Measurements from ENCODE around the gene STK32B.

DNA sequence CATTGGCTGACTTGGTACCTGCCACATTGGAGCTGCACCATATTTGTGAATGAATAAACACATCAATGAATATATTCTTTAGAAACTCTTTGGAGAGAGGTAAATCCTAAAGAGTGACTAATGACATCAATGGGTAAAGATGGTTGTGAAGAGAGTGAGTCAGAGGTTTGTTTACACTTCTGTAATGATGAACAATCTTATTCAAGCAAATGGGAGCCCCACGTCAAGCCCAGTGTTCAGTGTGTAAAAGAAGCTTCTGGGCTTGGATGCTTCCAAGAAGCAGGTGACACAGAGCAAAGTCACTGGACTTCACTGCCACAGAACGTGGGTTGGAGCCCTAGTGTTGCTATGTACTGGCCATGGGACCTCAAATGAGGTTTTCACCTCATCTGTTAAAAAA, 319.0 kb downstream of the STK32B start:
- TF ChIP-seq, protein P1, sequence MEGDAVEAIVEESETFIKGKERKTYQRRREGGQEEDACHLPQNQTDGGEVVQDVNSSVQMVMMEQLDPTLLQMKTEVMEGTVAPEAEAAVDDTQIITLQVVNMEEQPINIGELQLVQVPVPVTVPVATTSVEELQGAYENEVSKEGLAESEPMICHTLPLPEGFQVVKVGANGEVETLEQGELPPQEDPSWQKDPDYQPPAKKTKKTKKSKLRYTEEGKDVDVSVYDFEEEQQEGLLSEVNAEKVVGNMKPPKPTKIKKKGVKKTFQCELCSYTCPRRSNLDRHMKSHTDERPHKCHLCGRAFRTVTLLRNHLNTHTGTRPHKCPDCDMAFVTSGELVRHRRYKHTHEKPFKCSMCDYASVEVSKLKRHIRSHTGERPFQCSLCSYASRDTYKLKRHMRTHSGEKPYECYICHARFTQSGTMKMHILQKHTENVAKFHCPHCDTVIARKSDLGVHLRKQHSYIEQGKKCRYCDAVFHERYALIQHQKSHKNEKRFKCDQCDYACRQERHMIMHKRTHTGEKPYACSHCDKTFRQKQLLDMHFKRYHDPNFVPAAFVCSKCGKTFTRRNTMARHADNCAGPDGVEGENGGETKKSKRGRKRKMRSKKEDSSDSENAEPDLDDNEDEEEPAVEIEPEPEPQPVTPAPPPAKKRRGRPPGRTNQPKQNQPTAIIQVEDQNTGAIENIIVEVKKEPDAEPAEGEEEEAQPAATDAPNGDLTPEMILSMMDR (IDR thresholded peaks at IDR 0.05; ENCODE audit: low read depth, low read length, missing input control), result no peak
- TF ChIP-seq, protein P2, sequence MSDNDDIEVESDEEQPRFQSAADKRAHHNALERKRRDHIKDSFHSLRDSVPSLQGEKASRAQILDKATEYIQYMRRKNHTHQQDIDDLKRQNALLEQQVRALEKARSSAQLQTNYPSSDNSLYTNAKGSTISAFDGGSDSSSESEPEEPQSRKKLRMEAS (IDR thresholded peaks at IDR 0.05), result no peak
- TF ChIP-seq, protein P3, sequence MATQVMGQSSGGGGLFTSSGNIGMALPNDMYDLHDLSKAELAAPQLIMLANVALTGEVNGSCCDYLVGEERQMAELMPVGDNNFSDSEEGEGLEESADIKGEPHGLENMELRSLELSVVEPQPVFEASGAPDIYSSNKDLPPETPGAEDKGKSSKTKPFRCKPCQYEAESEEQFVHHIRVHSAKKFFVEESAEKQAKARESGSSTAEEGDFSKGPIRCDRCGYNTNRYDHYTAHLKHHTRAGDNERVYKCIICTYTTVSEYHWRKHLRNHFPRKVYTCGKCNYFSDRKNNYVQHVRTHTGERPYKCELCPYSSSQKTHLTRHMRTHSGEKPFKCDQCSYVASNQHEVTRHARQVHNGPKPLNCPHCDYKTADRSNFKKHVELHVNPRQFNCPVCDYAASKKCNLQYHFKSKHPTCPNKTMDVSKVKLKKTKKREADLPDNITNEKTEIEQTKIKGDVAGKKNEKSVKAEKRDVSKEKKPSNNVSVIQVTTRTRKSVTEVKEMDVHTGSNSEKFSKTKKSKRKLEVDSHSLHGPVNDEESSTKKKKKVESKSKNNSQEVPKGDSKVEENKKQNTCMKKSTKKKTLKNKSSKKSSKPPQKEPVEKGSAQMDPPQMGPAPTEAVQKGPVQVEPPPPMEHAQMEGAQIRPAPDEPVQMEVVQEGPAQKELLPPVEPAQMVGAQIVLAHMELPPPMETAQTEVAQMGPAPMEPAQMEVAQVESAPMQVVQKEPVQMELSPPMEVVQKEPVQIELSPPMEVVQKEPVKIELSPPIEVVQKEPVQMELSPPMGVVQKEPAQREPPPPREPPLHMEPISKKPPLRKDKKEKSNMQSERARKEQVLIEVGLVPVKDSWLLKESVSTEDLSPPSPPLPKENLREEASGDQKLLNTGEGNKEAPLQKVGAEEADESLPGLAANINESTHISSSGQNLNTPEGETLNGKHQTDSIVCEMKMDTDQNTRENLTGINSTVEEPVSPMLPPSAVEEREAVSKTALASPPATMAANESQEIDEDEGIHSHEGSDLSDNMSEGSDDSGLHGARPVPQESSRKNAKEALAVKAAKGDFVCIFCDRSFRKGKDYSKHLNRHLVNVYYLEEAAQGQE (IDR thresholded peaks at IDR 0.05), result no peak
- TF ChIP-seq YY1 (IDR thresholded peaks at IDR 0.05), result no peak
- TF ChIP-seq FOXA1 (IDR thresholded peaks at IDR 0.05), result no peak
- TF ChIP-seq TAF1 (conservative IDR thresholded peaks at IDR 0.05), result no peak
- no peak for TF ChIP-seq RAD21 (IDR thresholded peaks at IDR 0.05)
- TF ChIP-seq, protein P4, sequence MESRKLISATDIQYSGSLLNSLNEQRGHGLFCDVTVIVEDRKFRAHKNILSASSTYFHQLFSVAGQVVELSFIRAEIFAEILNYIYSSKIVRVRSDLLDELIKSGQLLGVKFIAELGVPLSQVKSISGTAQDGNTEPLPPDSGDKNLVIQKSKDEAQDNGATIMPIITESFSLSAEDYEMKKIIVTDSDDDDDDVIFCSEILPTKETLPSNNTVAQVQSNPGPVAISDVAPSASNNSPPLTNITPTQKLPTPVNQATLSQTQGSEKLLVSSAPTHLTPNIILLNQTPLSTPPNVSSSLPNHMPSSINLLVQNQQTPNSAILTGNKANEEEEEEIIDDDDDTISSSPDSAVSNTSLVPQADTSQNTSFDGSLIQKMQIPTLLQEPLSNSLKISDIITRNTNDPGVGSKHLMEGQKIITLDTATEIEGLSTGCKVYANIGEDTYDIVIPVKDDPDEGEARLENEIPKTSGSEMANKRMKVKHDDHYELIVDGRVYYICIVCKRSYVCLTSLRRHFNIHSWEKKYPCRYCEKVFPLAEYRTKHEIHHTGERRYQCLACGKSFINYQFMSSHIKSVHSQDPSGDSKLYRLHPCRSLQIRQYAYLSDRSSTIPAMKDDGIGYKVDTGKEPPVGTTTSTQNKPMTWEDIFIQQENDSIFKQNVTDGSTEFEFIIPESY (IDR thresholded peaks at IDR 0.05), result no peak
- TF ChIP-seq EGR1 (IDR thresholded peaks at IDR 0.05; ENCODE audit: low read depth in 2 of 2), result no peak
- TF ChIP-seq RXRA (IDR thresholded peaks at IDR 0.05), result no peak

Measured in liver (tissue), 3 donors.